B cell (primary cell): ENCODE measurements around the gene COL5A1. TPM values are rescaled to one million over a fixed set of nuclear protein-coding genes. Genes with fewer than 3 reads are reported as not detected.

Source experiments
- ATAC-seq: fragments of 200-7000 bp; cut with Tn5 transposase; one replicate; pipeline ENCODE4 v1.10.0; 2021; ENCODE audit warnings: low read depth, mild to moderate bottlenecking, moderate number of reproducible peaks, moderate library complexity
- CTCF ChIA-PET: fragments of 350-600 bp; sonication (Branson Sonifier 250); formaldehyde crosslinking; loops from one replicate; lab custom pipeline; 2021; ENCODE audit warnings: antibody characterized with exemption, inconsistent platforms; lab: Charles Lee
- POLR2A ChIA-PET: fragments of 350-600 bp; sonication (Branson Sonifier 250); formaldehyde crosslinking; loops from one replicate; lab custom pipeline; 2021; ENCODE audit warnings: antibody characterized with exemption; lab: Charles Lee
- DNase-seq: peaks from one replicate; pipeline ENCODE4 v3.0.0; 2013
- H2AFZ ChIP-seq: 2 replicates; pipeline ENCODE4 v1.6.1; 2012; ENCODE audit warnings: mild to moderate bottlenecking, low read depth, low read length; ENCODE audit not compliant: insufficient read depth, poor library complexity, severe bottlenecking
- H3K27ac ChIP-seq, 2 donors: 1 replicate in 1 of 2; 2 replicates in 1 of 2; pipeline ENCODE4 v1.5.1; 2012 to 2013; ENCODE audit warnings: low read length in 2 of 2, mild to moderate bottlenecking in 2 of 2, moderate library complexity in 1 of 2
- H3K27me3 ChIP-seq, 4 experiments: fragments of 200-600 bp in 1 of 4; sonication (generic) in 1 of 4; replicated peaks in 1 of 4; 1 replicate in 2 of 4; 2 replicates in 2 of 4; pipeline versions ENCODE4 v1.6.1 to v1.7.0; 2013 to 2016; ENCODE audit warnings: low read length in 3 of 4, mild to moderate bottlenecking in 2 of 4, mixed read lengths in 1 of 4, moderate library complexity in 1 of 4; ENCODE audit not compliant: insufficient read depth in 4 of 4, control insufficient read depth in 3 of 4; ENCODE audit errors: control extremely low read depth in 1 of 4
- H3K36me3 ChIP-seq, 2 experiments: replicated peaks in 1 of 2; 1 replicate in 1 of 2; 2 replicates in 1 of 2; pipeline versions ENCODE4 v1.6.1 to v1.7.1; 2013; ENCODE audit warnings: low read length in 1 of 2; ENCODE audit not compliant: insufficient read depth in 2 of 2, control insufficient read depth in 1 of 2; ENCODE audit errors: control extremely low read depth in 1 of 2, extremely low read depth in 1 of 2
- H3K4me1 ChIP-seq, 2 donors: fragments of 200-600 bp in 1 of 2; sonication (generic) in 1 of 2; 1 replicate in 1 of 2; 2 replicates in 1 of 2; pipeline versions ENCODE4 v1.5.1 to v1.6.1; 2013 to 2017; ENCODE audit warnings: low read length in 2 of 2; ENCODE audit not compliant: control insufficient read depth in 2 of 2, insufficient read depth in 2 of 2
- H3K4me2 ChIP-seq: replicated peaks from 2 replicates; pipeline ENCODE3; 2012; ENCODE audit warnings: mild to moderate bottlenecking, low read depth, low read length; ENCODE audit not compliant: poor library complexity, severe bottlenecking
- H3K4me3 ChIP-seq, 5 experiments: fragments of 200-600 bp in 1 of 5; sonication (generic) in 1 of 5; 1 replicate in 3 of 5; 2 replicates in 2 of 5; pipeline versions ENCODE4 v1.5.1 to v1.7.0; 2011 to 2016; ENCODE audit warnings: low read length in 4 of 5, mild to moderate bottlenecking in 4 of 5, low read depth in 2 of 5, control low read depth in 1 of 5, moderate library complexity in 1 of 5; ENCODE audit not compliant: insufficient read depth in 1 of 5; ENCODE audit errors: control extremely low read depth in 1 of 5, extremely low read depth in 1 of 5
- H3K79me2 ChIP-seq: fragments of 200-600 bp; sonication (generic); one replicate; pipeline ENCODE4 v1.6.0; 2016; ENCODE audit warnings: low read length; ENCODE audit not compliant: control insufficient read depth, insufficient read depth
- H3K9ac ChIP-seq: fragments of 200-600 bp; sonication (generic); 2 replicates; pipeline ENCODE4 v1.6.1; 2017; ENCODE audit warnings: mild to moderate bottlenecking, low read length, moderate library complexity
- H3K9me3 ChIP-seq, 3 donors: one replicate each; pipeline versions ENCODE4 v1.6.1 to v1.7.1; 2013; ENCODE audit warnings: low read length in 2 of 3; ENCODE audit not compliant: control insufficient read depth in 2 of 3, insufficient read depth in 1 of 3; ENCODE audit errors: control extremely low read depth in 1 of 3
- H4K20me1 ChIP-seq: 2 replicates; pipeline ENCODE4 v1.6.0; 2012; ENCODE audit warnings: mild to moderate bottlenecking, low read length; ENCODE audit not compliant: insufficient read depth, control insufficient read depth, poor library complexity, severe bottlenecking
- H3K27ac Mint-ChIP-seq: one replicate; pipeline ENCODE4 v1.8.0; 2021; ENCODE audit warnings: mixed read lengths
- H3K27me3 Mint-ChIP-seq: one replicate; pipeline ENCODE4 v1.8.0; 2021; ENCODE audit warnings: mixed read lengths
- H3K4me1 Mint-ChIP-seq: one replicate; pipeline ENCODE4 v1.8.0; 2021; ENCODE audit warnings: mixed read lengths
- H3K4me3 Mint-ChIP-seq: one replicate; pipeline ENCODE4 v1.8.0; 2021; ENCODE audit warnings: mixed read lengths
- H3K9me3 Mint-ChIP-seq: one replicate; pipeline ENCODE4 v1.8.0; 2022; ENCODE audit warnings: mixed read lengths; ENCODE audit not compliant: insufficient read depth
- EZH2 ChIP-seq: IDR thresholded peaks from 2 replicates; pipeline ENCODE4 v1.6.1; 2012; ENCODE audit warnings: borderline replicate concordance, low read depth, mild to moderate bottlenecking, moderate library complexity, low read length; ENCODE audit not compliant: insufficient read depth, poor library complexity, severe bottlenecking
- WGBS: methylation state at CpG from one replicate; pipeline ENCODE4 v1.1.5; 2013; ENCODE audit warnings: missing lambda C conversion rate; ENCODE audit not compliant: insufficient coverage; 5-methylcytosine and 5-hydroxymethylcytosine counted together
- intact Hi-C: fragments of 100-400 bp; cut with micrococcal nuclease; formaldehyde crosslinking; loops from one replicate; pipeline ENCODE4 v1.10.0; 2022
- polyA plus RNA-seq: library from polyadenylated mRNA; depleted of rRNA; stranded (reverse); fragments of >200 nt; gene quantifications from 2 replicates; pipeline ENCODE4 v1.2.3, GENCODE V29; 2012
- total RNA-seq, 2 donors: library from RNA; stranded (reverse); fragments of 120-200 nt in 1 of 2; gene quantifications; 1 replicate in 1 of 2; 2 replicates in 1 of 2; pipeline versions ENCODE4 v1.2.3 to v1.2.4, GENCODE V29; 2013 to 2022
- TF ChIP-seq, protein P1 (sequence below): fragments of 200-600 bp; IDR thresholded peaks from one replicate; pipeline ENCODE4 v1.8.0; 2022; ENCODE audit warnings: antibody characterized with exemption, mild to moderate bottlenecking

The COL5A1 gene
- total and polyA plus RNA-seq, 2 donors (not counting 1 experiment from before 2014, with no cell fraction given) = 0.06 TPM; not detected in 1

DNA sequence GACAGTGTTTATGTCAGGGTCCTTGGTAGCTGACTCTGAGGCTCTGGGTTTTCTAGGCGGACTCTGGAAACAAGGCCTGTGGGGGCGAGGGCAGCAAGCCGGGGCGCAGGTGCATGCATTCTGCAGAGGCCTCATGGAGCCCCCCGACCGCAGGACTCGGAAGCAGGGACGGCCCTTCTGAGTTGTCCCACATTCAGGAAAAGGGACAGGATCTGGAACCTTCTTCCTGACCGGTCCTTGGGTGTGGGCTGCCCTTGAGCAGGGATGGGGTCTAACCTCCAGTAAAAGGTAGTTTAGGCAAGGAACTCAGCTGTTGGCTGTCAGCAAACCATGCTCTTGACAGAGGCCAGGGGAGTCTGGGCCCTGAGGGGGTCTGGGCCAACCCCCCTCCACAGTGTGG lies 7.4 kb upstream of the COL5A1 start:
- ATAC-seq (no peak), DNase-seq (no peak)
- Histone ChIP-seq H3K9me3 (no peaks in the 10 kb centered on the region), H3K36me3 (no peaks in the 10 kb centered on the region), H2AFZ (no peak overlapping the region), H3K27me3 (no peaks in the 10 kb centered on the region), H3K4me1 (no peaks in the 10 kb centered on the region), H3K4me2 (no peak overlapping the region), H3K27ac (no peak overlapping the region), H4K20me1 (no peaks in the 10 kb centered on the region), H3K4me3 (no peak overlapping the region), H3K9ac (no peak overlapping the region), H3K79me2 (no peaks in the 10 kb centered on the region)
- H3K9me3 Mint-ChIP-seq = no peaks in the 10 kb centered on the region
- H3K27ac Mint-ChIP-seq = no peak overlapping the region
- H3K4me3 Mint-ChIP-seq = no peak overlapping the region
- ChIA-PET CTCF (no interaction called here), POLR2A (no interaction called here)
- no peaks in the 10 kb centered on the region for H3K27me3 Mint-ChIP-seq
- 98% methylated on average over 9 of the region's 9 CpGs for WGBS
- TF ChIP-seq, protein P1, sequence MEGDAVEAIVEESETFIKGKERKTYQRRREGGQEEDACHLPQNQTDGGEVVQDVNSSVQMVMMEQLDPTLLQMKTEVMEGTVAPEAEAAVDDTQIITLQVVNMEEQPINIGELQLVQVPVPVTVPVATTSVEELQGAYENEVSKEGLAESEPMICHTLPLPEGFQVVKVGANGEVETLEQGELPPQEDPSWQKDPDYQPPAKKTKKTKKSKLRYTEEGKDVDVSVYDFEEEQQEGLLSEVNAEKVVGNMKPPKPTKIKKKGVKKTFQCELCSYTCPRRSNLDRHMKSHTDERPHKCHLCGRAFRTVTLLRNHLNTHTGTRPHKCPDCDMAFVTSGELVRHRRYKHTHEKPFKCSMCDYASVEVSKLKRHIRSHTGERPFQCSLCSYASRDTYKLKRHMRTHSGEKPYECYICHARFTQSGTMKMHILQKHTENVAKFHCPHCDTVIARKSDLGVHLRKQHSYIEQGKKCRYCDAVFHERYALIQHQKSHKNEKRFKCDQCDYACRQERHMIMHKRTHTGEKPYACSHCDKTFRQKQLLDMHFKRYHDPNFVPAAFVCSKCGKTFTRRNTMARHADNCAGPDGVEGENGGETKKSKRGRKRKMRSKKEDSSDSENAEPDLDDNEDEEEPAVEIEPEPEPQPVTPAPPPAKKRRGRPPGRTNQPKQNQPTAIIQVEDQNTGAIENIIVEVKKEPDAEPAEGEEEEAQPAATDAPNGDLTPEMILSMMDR = no peak
- TF ChIP-seq EZH2 = no peak
- intact Hi-C loops = no loop called here
- H3K4me1 Mint-ChIP-seq = no peaks in the 10 kb centered on the region

DNA sequence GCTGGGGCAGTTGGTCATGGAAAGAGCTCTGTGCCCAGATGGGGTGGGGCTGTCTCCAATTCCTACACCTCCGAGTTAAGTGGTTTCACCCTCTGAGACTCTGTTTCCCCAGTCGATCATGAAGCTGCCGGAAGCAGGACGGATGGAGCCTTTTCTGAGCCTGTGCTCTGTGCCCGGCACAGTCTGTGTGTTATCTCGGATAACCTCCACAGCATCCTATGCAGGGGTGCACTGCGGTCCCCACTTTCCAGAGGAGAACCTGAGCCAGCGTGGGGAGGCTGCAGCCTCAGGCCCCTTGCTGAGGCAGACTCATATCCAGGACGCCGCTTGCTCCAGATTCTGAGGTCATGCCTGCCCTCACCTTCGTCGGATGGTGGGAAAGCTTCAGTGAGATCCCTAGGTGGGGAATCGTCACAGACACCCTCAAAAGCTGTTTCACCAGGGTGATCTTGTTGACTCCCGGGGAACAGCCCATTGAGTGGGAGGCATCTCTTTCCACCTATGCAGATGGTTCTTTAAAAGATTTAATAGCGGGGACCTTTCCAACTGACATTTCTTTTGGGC lies 6.9 kb upstream of the COL5A1 start:
- no peaks in the 10 kb centered on the region for H3K4me1 Mint-ChIP-seq
- Histone ChIP-seq H4K20me1 (no peaks in the 10 kb centered on the region), H3K4me3 (no peak overlapping the region), H3K9ac (no peak overlapping the region), H3K27ac (no peak overlapping the region), H3K4me1 (no peaks in the 10 kb centered on the region), H3K27me3 (peaks cover 0 to 3% (median 0%) of the 10 kb centered on the region in 4 experiments), H3K9me3 (no peaks in the 10 kb centered on the region), H3K36me3 (no peaks in the 10 kb centered on the region), H3K4me2 (no peak overlapping the region), H2AFZ (no peak overlapping the region), H3K79me2 (no peaks in the 10 kb centered on the region)
- H3K27ac Mint-ChIP-seq = no peak overlapping the region
- no peak overlapping the region for H3K4me3 Mint-ChIP-seq
- ChIA-PET CTCF (no interaction called here), POLR2A (no interaction called here)
- H3K27me3 Mint-ChIP-seq = peaks cover 1% of the 10 kb centered on the region
- WGBS = 93% methylated on average over 13 of the region's 15 CpGs
- no peaks in the 10 kb centered on the region for H3K9me3 Mint-ChIP-seq
- no peak for ATAC-seq
- TF ChIP-seq, protein P1 = no peak
- no peak for TF ChIP-seq EZH2
- DNase-seq = no peak
- intact Hi-C loops = no loop called here
